HL-60 (cell line): ENCODE data around the gene MMGT1.

Experiments used
- DNase-seq, 2 experiments: peaks; one replicate each; pipeline ENCODE4 v3.0.0-alpha.2; 2010 to 2020; ENCODE audit warnings: low read depth in 1 of 2, low spot score in 1 of 2
- H3K27ac ChIP-seq: fragments of 250-450 bp; sonication (Bioruptor Pico); replicated peaks from 2 replicates; pipeline ENCODE4 v1.5.1; 2020; ENCODE audit warnings: mild to moderate bottlenecking, moderate library complexity
- H3K27me3 ChIP-seq: fragments of 250-450 bp; sonication (Bioruptor Pico); 2 replicates; pipeline ENCODE4 v1.5.1; 2021; ENCODE audit warnings: mild to moderate bottlenecking, moderate library complexity; ENCODE audit not compliant: insufficient read depth, poor library complexity, severe bottlenecking
- H3K4me3 ChIP-seq: replicated peaks from 2 replicates; pipeline ENCODE4 v1.5.1; 2011; ENCODE audit warnings: mild to moderate bottlenecking, control low read depth, low read length; ENCODE audit not compliant: insufficient read depth
- GABPA ChIP-seq: IDR thresholded peaks from 2 replicates; pipeline ENCODE4 v1.6.1; 2012; ENCODE audit warnings: low read depth
- POLR2AphosphoS5 ChIP-seq: IDR thresholded peaks from 2 replicates; pipeline ENCODE4 v1.6.1; 2012; ENCODE audit warnings: low read depth
- SPI1 ChIP-seq: IDR thresholded peaks from 2 replicates; pipeline ENCODE4 v1.6.1; 2012; ENCODE audit warnings: low read depth, mild to moderate bottlenecking, borderline replicate concordance
- TF ChIP-seq, protein P1 (sequence below): IDR thresholded peaks from one replicate; pipeline ENCODE4 v1.5.1; 2011; ENCODE audit warnings: low read length, control low read depth, inconsistent platforms; ENCODE audit not compliant: insufficient read depth
- TF ChIP-seq, protein P2 (sequence below): IDR thresholded peaks from 2 replicates; pipeline ENCODE4 v1.6.1; 2012; ENCODE audit warnings: low read depth; ENCODE audit not compliant: insufficient replicate concordance

The MMGT1 gene

DNA sequence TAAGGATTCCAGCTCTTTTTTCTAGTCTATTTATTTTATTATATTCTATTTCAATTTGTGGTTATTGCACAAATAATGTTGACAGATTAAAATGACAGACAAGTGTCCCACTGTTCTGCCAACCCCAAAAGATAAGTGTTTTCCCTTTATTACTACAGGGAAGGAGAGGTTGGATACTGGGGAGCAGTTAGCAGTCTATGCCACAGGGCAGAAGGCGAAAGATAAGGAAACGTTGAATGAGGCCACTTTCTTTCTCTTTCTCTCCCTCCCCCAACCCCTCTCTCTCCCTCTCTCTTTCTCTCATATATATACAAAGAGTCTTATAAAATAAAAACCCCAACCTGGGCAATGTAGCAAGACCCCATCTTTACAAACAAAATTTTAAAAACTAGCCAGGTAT is 43.1 kb upstream of the MMGT1 start:
- H3K27me3 ChIP-seq: no peaks in the 10 kb centered on the region
- no peak overlapping the region for H3K27ac ChIP-seq
- no peak for DNase-seq
- no peak for TF ChIP-seq SPI1
- TF ChIP-seq, protein P1, sequence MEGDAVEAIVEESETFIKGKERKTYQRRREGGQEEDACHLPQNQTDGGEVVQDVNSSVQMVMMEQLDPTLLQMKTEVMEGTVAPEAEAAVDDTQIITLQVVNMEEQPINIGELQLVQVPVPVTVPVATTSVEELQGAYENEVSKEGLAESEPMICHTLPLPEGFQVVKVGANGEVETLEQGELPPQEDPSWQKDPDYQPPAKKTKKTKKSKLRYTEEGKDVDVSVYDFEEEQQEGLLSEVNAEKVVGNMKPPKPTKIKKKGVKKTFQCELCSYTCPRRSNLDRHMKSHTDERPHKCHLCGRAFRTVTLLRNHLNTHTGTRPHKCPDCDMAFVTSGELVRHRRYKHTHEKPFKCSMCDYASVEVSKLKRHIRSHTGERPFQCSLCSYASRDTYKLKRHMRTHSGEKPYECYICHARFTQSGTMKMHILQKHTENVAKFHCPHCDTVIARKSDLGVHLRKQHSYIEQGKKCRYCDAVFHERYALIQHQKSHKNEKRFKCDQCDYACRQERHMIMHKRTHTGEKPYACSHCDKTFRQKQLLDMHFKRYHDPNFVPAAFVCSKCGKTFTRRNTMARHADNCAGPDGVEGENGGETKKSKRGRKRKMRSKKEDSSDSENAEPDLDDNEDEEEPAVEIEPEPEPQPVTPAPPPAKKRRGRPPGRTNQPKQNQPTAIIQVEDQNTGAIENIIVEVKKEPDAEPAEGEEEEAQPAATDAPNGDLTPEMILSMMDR: no peak
- TF ChIP-seq, protein P2, sequence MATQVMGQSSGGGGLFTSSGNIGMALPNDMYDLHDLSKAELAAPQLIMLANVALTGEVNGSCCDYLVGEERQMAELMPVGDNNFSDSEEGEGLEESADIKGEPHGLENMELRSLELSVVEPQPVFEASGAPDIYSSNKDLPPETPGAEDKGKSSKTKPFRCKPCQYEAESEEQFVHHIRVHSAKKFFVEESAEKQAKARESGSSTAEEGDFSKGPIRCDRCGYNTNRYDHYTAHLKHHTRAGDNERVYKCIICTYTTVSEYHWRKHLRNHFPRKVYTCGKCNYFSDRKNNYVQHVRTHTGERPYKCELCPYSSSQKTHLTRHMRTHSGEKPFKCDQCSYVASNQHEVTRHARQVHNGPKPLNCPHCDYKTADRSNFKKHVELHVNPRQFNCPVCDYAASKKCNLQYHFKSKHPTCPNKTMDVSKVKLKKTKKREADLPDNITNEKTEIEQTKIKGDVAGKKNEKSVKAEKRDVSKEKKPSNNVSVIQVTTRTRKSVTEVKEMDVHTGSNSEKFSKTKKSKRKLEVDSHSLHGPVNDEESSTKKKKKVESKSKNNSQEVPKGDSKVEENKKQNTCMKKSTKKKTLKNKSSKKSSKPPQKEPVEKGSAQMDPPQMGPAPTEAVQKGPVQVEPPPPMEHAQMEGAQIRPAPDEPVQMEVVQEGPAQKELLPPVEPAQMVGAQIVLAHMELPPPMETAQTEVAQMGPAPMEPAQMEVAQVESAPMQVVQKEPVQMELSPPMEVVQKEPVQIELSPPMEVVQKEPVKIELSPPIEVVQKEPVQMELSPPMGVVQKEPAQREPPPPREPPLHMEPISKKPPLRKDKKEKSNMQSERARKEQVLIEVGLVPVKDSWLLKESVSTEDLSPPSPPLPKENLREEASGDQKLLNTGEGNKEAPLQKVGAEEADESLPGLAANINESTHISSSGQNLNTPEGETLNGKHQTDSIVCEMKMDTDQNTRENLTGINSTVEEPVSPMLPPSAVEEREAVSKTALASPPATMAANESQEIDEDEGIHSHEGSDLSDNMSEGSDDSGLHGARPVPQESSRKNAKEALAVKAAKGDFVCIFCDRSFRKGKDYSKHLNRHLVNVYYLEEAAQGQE: no peak
- no peak for TF ChIP-seq GABPA
- no peak for TF ChIP-seq POLR2AphosphoS5
- H3K4me3 ChIP-seq: no peak overlapping the region

DNA sequence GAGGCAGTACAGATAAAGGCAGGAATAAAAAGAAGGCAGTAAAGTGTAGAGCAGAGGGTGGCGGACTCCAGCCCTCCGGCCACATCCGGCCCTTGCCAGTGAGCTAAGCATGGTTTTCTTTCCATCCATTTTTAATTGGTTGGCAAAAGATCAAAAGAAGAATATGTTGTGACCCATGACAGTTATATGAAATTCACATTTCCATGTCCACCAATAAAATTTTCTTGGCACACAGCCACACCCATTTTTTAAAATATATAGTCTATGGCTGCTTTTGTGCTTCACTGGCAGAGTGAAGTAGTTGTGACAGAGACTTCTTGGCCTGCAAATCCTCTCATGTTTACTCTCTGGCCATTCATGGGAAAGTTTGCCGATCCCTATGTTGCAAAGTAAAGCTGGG is 41.2 kb upstream of the MMGT1 start:
- TF ChIP-seq, protein P2: no peak
- TF ChIP-seq, protein P1: no peak
- TF ChIP-seq POLR2AphosphoS5 (no peak), SPI1 (no peak), GABPA (no peak)
- DNase-seq: no peak

DNA sequence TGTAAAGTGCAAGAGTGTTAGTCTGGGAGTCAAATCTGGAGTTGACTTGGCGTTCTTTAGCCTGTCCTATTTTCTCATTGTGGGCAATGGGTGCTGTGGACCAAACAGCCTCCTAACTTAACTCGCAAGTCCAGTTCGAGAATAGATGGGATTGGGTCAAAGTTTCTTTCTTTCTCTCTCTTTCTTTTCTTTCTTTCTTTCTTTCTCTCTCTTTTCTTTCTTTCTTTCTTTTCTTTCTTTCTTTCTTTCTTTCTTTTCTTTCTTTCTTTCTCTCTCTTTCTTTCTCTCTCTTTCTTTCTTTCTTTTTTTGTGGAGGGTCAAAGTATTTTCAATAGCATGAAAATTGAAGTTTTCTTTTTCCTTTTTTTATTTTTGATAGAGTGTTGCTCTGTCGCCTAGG is 14.5 kb upstream of the MMGT1 start:
- H3K27ac ChIP-seq: no peak overlapping the region
- no peak for DNase-seq
- TF ChIP-seq POLR2AphosphoS5 (no peak), GABPA (no peak), SPI1 (no peak)
- TF ChIP-seq, protein P2: no peak
- TF ChIP-seq, protein P1: no peak
- H3K4me3 ChIP-seq: no peak overlapping the region
- H3K27me3 ChIP-seq: no peaks in the 10 kb centered on the region

More for the DNA sequence above, 41.2 kb upstream of the MMGT1 start:
- Histone ChIP-seq H3K27ac (no peak overlapping the region), H3K4me3 (no peak overlapping the region), H3K27me3 (no peaks in the 10 kb centered on the region)
